ENCODE results near the gene C10orf105.

C10orf105 gene

GRCh38 chr10:71750986-71751385 is 31.4 kb upstream of the C10orf105 start:
- DNase-seq (ENCODE audit: low read depth): no peak
- H3K4me3 ChIP-seq (replicated peaks; ENCODE audit: low read depth, low read length): no peak overlapping the region
- TF ChIP-seq, protein P1, sequence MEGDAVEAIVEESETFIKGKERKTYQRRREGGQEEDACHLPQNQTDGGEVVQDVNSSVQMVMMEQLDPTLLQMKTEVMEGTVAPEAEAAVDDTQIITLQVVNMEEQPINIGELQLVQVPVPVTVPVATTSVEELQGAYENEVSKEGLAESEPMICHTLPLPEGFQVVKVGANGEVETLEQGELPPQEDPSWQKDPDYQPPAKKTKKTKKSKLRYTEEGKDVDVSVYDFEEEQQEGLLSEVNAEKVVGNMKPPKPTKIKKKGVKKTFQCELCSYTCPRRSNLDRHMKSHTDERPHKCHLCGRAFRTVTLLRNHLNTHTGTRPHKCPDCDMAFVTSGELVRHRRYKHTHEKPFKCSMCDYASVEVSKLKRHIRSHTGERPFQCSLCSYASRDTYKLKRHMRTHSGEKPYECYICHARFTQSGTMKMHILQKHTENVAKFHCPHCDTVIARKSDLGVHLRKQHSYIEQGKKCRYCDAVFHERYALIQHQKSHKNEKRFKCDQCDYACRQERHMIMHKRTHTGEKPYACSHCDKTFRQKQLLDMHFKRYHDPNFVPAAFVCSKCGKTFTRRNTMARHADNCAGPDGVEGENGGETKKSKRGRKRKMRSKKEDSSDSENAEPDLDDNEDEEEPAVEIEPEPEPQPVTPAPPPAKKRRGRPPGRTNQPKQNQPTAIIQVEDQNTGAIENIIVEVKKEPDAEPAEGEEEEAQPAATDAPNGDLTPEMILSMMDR (IDR thresholded peaks at IDR 0.05; ENCODE audit: low read length, missing control alignments): no peak

DNA sequence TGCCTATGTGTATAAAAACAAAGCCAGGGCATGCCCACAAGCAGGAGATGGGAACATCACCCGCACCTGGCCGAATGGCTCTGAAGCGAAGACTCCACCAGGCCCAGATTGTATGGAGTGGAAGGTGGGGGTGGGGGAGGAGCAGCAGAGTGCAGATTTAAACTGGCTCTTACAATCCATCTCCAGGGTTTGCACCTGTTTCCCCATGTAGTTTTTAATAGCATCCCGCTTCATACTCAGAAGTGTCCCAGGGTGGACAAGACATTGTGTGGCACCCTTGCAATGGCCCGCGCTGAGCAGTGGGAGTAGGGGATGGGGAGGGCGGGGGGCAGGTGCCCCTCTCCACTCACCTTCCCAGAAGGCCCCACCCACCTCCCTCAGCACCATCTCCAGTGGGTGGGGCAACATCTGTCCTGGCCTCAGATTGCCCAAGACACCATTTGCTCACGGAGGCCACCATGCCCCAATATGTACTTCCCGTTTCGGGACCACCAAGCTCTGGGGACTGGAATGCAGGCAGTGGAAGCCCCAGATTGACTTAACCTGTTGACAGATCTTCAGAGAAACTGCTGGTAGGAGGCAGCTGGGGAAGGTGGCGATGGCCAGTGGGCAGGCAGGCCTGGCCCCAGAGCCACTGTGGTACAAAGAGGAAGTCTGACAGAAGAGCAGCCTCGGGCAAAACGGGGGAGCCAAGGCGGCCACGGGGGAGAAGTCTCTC is 30.7 kb upstream of the C10orf105 start:
- TF ChIP-seq, protein P1 (IDR thresholded peaks at IDR 0.05; ENCODE audit: low read length, missing control alignments): no peak
- no peak overlapping the region for H3K4me3 ChIP-seq (replicated peaks; ENCODE audit: low read depth, low read length)
- no peak for DNase-seq (ENCODE audit: low read depth)

DNA sequence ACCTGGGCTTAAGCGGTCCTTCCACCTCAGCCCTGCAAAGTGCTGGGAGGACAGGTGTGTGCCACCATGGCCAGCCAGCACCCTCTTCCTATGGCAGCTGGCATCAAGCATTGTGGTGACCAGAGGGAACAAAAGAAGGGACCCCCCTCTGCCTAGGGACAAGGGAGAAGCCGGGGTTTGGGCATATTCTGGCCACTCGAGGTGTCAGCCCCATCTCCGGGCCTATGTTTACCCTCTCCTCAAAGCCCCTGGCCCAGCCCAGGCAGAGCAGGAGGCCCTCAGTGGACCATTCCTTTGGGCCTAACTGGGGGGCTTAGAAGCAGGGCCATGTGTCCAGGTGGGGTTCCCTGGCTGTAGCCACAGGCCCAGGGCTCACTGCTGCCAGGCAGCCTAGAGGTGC is 29.8 kb upstream of the C10orf105 start:
- DNase-seq (ENCODE audit: low read depth): no peak
- TF ChIP-seq, protein P1 (IDR thresholded peaks at IDR 0.05; ENCODE audit: low read length, missing control alignments): no peak
- H3K4me3 ChIP-seq (replicated peaks; ENCODE audit: low read depth, low read length): no peak overlapping the region

DNA sequence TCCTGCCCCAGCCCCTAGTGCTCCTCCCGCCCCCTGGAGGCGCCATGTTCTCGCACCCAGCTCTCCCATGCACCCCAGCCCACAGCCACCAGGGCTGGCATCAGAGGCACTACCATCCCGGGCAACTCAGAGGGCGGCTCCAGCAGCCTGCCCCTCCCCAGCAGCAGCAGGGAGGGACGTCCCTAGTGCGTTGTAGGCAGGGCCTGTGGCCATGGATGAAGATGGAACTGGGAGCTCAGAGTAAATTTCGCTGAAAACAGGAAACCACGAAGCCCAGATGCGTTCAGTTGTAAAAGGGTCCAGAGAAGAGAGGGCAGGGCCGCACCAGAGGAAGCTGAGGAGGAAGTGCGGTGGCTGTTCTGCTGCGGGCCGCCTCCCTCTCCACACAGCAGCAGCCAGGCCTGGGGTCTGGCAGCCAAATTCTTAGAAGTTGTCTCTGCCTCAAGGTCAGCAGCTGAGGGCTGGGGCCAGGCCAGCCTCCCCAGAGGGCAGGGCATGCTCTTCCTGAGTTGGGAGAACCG is 29.2 kb upstream of the C10orf105 start:
- DNase-seq (ENCODE audit: low read depth): no peak
- H3K4me3 ChIP-seq (replicated peaks; ENCODE audit: low read depth, low read length): no peak overlapping the region
- TF ChIP-seq, protein P1 (IDR thresholded peaks at IDR 0.05; ENCODE audit: low read length, missing control alignments): no peak

DNA sequence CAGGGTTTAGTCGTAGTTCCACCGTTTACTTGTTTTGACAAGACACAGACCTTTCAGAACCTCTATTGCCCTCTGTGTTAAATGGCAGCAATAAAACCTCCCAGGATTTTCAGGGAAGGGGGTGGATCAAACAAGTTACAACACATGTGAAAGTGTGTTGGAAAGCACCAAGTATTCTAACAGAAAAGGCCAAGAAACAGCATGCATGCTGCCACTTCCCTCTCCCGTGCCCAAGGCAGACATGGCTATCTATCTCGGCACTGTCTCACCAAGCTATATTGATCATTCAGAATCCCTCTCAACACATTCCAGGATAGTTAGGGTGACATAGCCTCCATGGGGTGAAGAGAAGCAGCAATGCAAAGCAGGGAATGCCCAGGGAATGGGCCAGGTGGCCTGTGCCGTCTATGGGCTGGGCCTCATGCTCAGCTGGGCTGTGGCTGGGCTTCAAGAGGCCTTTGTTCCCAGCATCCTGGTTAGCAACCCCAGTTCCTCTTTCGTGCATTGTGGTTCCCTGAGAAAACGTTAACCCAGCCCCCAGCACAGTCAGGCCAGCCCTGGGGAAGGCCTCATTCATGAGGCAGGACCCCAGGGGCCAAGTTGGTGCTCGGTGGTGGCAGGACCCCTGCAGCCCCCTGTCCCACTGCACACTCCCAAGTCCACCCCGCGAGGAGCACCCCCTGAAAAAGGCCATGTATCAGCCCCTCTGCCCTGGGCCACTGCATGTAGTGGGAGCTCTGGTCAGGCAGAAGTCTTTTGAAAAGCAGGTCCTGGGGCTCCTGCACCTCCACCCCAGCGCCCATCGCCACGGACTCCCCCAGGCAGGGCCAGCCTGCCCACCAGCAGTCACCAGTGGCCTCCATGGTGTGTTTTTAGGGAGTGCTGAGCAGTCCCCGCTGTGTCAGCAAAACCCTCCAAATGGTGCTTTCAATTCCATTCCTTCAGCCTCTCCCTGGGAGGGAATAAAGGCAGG is 28.3 kb upstream of the C10orf105 start:
- DNase-seq (ENCODE audit: low read depth): no peak
- TF ChIP-seq, protein P1 (IDR thresholded peaks at IDR 0.05; ENCODE audit: low read length, missing control alignments): no peak
- no peak overlapping the region for H3K4me3 ChIP-seq (replicated peaks; ENCODE audit: low read depth, low read length)

- no peak overlapping the region for H3K4me3 ChIP-seq (replicated peaks; ENCODE audit: low read depth, low read length)
- TF ChIP-seq, protein P1 (IDR thresholded peaks at IDR 0.05; ENCODE audit: low read length, missing control alignments): no peak
- DNase-seq (ENCODE audit: low read depth): no peak
These were observed 27.5 kb upstream of the C10orf105 start for GRCh38 chr10:71747039-71747531.

Data from fibroblast of pulmonary artery (primary cell).